WTC11 (cell line): ENCODE measurements around the gene CRAT. TPM values are rescaled to one million over a fixed set of nuclear protein-coding genes. Genes with fewer than 3 reads are reported as not detected.

Source experiments
- ATAC-seq: fragments of 200-7000 bp; cut with Tn5 transposase; 2 replicates; pipeline ENCODE4 v1.10.0; 2021; ENCODE audit warnings: mild to moderate bottlenecking, moderate library complexity
- CTCF ChIA-PET: fragments of 300-600 bp; sonication (Branson Sonifier 250); formaldehyde crosslinking; loops from one replicate; lab custom pipeline; 2021; ENCODE audit warnings: antibody characterized with exemption; lab: Charles Lee
- POLR2A ChIA-PET: fragments of 350-600 bp; sonication (Branson Sonifier 250); formaldehyde crosslinking; loops from one replicate; lab custom pipeline; 2021; ENCODE audit warnings: antibody characterized with exemption; lab: Charles Lee
- DNase-seq: peaks from one replicate; pipeline ENCODE4 v3.0.0; 2021; ENCODE audit warnings: low spot score
- H3K27ac Mint-ChIP-seq: 2 replicates; pipeline ENCODE4 v1.8.0; 2021; ENCODE audit warnings: mixed read lengths
- H3K27me3 Mint-ChIP-seq: 2 replicates; pipeline ENCODE4 v1.8.0; 2021; ENCODE audit warnings: low read depth, mild to moderate bottlenecking, moderate library complexity, mixed read lengths
- H3K36me3 Mint-ChIP-seq: 2 replicates; pipeline ENCODE4 v1.8.0; 2021; ENCODE audit warnings: mixed read lengths
- H3K4me1 Mint-ChIP-seq: 2 replicates; pipeline ENCODE4 v1.8.0; 2022; ENCODE audit warnings: mixed read lengths
- H3K4me3 Mint-ChIP-seq: 2 replicates; pipeline ENCODE4 v1.8.0; 2021; ENCODE audit warnings: mild to moderate bottlenecking, moderate library complexity, mixed read lengths
- H3K9me3 Mint-ChIP-seq: 2 replicates; pipeline ENCODE4 v1.8.0; 2021; ENCODE audit warnings: mixed read lengths
- CBFB ChIP-seq: sonication (generic); formaldehyde crosslinking; IDR thresholded peaks from 2 replicates; pipeline ENCODE4 v1.8.1; 2022; ENCODE audit warnings: mild to moderate bottlenecking, low read depth, missing genetic modification reagents
- CDX4 ChIP-seq: fragments of 250-450 bp; sonication (Bioruptor Pico); IDR thresholded peaks from 2 replicates; pipeline ENCODE4 v1.9.0; 2021; ENCODE audit warnings: moderate library complexity, mild to moderate bottlenecking, inconsistent platforms, borderline replicate concordance
- E2F5 ChIP-seq: sonication (generic); formaldehyde crosslinking; IDR thresholded peaks from 2 replicates; pipeline ENCODE4 v1.8.1; 2022; ENCODE audit warnings: mild to moderate bottlenecking, moderate library complexity, missing genetic modification reagents
- ESRRA ChIP-seq: sonication (generic); formaldehyde crosslinking; IDR thresholded peaks from 2 replicates; pipeline ENCODE4 v1.8.1; 2022; ENCODE audit warnings: mild to moderate bottlenecking, missing genetic modification reagents, borderline replicate concordance
- ETV6 ChIP-seq: sonication (generic); formaldehyde crosslinking; IDR thresholded peaks from 2 replicates; pipeline ENCODE4 v1.8.1; 2022; ENCODE audit warnings: mild to moderate bottlenecking, missing genetic modification reagents
- FOXJ3 ChIP-seq: sonication (generic); formaldehyde crosslinking; IDR thresholded peaks from 2 replicates; pipeline ENCODE4 v1.9.0; 2021; ENCODE audit warnings: missing genetic modification reagents, mild to moderate bottlenecking, borderline replicate concordance
- FOXP1 ChIP-seq: sonication (generic); formaldehyde crosslinking; IDR thresholded peaks from 2 replicates; pipeline ENCODE4 v1.8.0; 2022; ENCODE audit warnings: missing genetic modification reagents, mild to moderate bottlenecking, moderate library complexity, borderline replicate concordance
- GTF2I ChIP-seq: fragments of 250-450 bp; sonication (Bioruptor Pico); conservative IDR thresholded peaks from 2 replicates; pipeline ENCODE4 v1.4.0; 2021; ENCODE audit warnings: mild to moderate bottlenecking
- IRF1 ChIP-seq: sonication (generic); formaldehyde crosslinking; IDR thresholded peaks from 2 replicates; pipeline ENCODE4 v1.8.0; 2023; ENCODE audit warnings: missing genetic modification reagents
- NR1H2 ChIP-seq: sonication (generic); formaldehyde crosslinking; IDR thresholded peaks from 2 replicates; pipeline ENCODE4 v1.9.0; 2021; ENCODE audit warnings: mild to moderate bottlenecking, moderate library complexity, missing genetic modification reagents
- PRDM15 ChIP-seq: sonication (generic); formaldehyde crosslinking; IDR thresholded peaks from 2 replicates; pipeline ENCODE4 v1.8.0; 2022; ENCODE audit warnings: missing genetic modification reagents
- RORB ChIP-seq: fragments of 250-450 bp; sonication (Bioruptor Pico); IDR thresholded peaks from 2 replicates; pipeline ENCODE4 v1.9.0; 2021; ENCODE audit warnings: mild to moderate bottlenecking
- SMAD4 ChIP-seq: sonication (generic); formaldehyde crosslinking; IDR thresholded peaks from 2 replicates; pipeline ENCODE4 v1.8.0; 2022; ENCODE audit warnings: mild to moderate bottlenecking, missing genetic modification reagents
- SOX15 ChIP-seq: fragments of 250-450 bp; sonication (Bioruptor Pico); IDR thresholded peaks from 2 replicates; pipeline ENCODE4 v1.9.0; 2021; ENCODE audit warnings: mild to moderate bottlenecking
- TEAD1 ChIP-seq: sonication (generic); formaldehyde crosslinking; IDR thresholded peaks from 2 replicates; pipeline ENCODE4 v1.8.0; 2022; ENCODE audit warnings: mild to moderate bottlenecking, missing genetic modification reagents
- USF1 ChIP-seq: sonication (generic); formaldehyde crosslinking; IDR thresholded peaks from 2 replicates; pipeline ENCODE4 v1.8.0; 2022; ENCODE audit warnings: mild to moderate bottlenecking, missing genetic modification reagents
- ZNF121 ChIP-seq: sonication (generic); formaldehyde crosslinking; IDR thresholded peaks from 2 replicates; pipeline ENCODE4 v1.8.0; 2023; ENCODE audit warnings: missing genetic modification reagents
- ZNF281 ChIP-seq: sonication (generic); formaldehyde crosslinking; IDR thresholded peaks from 2 replicates; pipeline ENCODE4 v1.8.0; 2023; ENCODE audit warnings: mild to moderate bottlenecking, missing genetic modification reagents
- ZNF423 ChIP-seq: fragments of 250-450 bp; sonication (Bioruptor Pico); IDR thresholded peaks from 2 replicates; pipeline ENCODE4 v2.1.2; 2022; ENCODE audit warnings: mild to moderate bottlenecking, moderate library complexity
- total RNA-seq: library from RNA; stranded (reverse); gene quantifications from 3 replicates; pipeline ENCODE4 v1.2.3, GENCODE V29; 2021
- TF ChIP-seq, protein P1 (sequence below): fragments of 250-450 bp; sonication (Bioruptor Pico); IDR thresholded peaks from 2 replicates; pipeline ENCODE4 v1.9.0; 2021; ENCODE audit warnings: mild to moderate bottlenecking, borderline replicate concordance
- TF ChIP-seq, protein P2 (sequence below): sonication (generic); formaldehyde crosslinking; IDR thresholded peaks from 2 replicates; pipeline ENCODE4 v1.8.0; 2022; ENCODE audit warnings: mild to moderate bottlenecking, missing genetic modification reagents
- TF ChIP-seq, protein P3 (sequence below): sonication (generic); formaldehyde crosslinking; conservative IDR thresholded peaks from 2 replicates; pipeline ENCODE4 v1.8.1; 2022; ENCODE audit warnings: mild to moderate bottlenecking, missing genetic modification reagents

Gene CRAT
- total RNA-seq, 1 experiment from 2014 or later = 17.2 TPM

DNA sequence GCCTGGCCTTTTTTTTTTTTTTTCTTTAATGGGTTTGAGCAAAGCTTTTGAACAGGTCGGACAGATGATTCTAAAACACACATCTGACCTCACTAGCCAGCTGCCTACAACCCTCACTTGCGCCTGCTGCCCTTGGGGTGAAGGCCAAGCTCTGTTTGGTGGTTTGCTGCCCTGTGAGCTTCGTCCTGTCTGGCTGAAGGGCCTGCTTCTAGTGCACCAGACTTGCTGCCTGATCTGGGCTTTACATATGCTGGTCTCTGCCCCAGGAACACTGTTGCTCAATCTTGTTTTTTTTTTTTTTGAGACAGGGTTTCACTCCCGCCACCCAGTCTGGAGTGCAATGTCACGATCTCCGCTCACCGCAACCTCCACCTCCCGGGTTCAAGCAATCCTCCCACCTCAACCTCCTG is 46.1 kb downstream of the CRAT start (continued):
- TF ChIP-seq USF1 (CRISPR knock-in tag) (no peak), ZNF281 (CRISPR knock-in tag) (no peak)
- TF ChIP-seq, all 79 proteins: peak for 0

GRCh38 chr9:129063061-129063460 is 47.5 kb downstream of the CRAT start:
- H3K4me1 Mint-ChIP-seq = no peaks in the 10 kb centered on the region
- ATAC-seq (no peak), DNase-seq (no peak)
- H3K9me3 Mint-ChIP-seq = no peaks in the 10 kb centered on the region
- no peak for TF ChIP-seq CDX4
- no peak for TF ChIP-seq RORB (CRISPR knock-in tag)
- no peak for TF ChIP-seq SMAD4 (CRISPR knock-in tag)
- no peak for TF ChIP-seq ETV6 (CRISPR knock-in tag)
- no peak for TF ChIP-seq ZNF121
- TF ChIP-seq FOXP1 (CRISPR knock-in tag) = no peak
- no peak for TF ChIP-seq CBFB (CRISPR knock-in tag)
- TF ChIP-seq, protein P1, sequence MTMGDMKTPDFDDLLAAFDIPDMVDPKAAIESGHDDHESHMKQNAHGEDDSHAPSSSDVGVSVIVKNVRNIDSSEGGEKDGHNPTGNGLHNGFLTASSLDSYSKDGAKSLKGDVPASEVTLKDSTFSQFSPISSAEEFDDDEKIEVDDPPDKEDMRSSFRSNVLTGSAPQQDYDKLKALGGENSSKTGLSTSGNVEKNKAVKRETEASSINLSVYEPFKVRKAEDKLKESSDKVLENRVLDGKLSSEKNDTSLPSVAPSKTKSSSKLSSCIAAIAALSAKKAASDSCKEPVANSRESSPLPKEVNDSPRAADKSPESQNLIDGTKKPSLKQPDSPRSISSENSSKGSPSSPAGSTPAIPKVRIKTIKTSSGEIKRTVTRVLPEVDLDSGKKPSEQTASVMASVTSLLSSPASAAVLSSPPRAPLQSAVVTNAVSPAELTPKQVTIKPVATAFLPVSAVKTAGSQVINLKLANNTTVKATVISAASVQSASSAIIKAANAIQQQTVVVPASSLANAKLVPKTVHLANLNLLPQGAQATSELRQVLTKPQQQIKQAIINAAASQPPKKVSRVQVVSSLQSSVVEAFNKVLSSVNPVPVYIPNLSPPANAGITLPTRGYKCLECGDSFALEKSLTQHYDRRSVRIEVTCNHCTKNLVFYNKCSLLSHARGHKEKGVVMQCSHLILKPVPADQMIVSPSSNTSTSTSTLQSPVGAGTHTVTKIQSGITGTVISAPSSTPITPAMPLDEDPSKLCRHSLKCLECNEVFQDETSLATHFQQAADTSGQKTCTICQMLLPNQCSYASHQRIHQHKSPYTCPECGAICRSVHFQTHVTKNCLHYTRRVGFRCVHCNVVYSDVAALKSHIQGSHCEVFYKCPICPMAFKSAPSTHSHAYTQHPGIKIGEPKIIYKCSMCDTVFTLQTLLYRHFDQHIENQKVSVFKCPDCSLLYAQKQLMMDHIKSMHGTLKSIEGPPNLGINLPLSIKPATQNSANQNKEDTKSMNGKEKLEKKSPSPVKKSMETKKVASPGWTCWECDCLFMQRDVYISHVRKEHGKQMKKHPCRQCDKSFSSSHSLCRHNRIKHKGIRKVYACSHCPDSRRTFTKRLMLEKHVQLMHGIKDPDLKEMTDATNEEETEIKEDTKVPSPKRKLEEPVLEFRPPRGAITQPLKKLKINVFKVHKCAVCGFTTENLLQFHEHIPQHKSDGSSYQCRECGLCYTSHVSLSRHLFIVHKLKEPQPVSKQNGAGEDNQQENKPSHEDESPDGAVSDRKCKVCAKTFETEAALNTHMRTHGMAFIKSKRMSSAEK = no peak
- no peak for TF ChIP-seq IRF1 (CRISPR knock-in tag)
- TF ChIP-seq FOXJ3 (CRISPR knock-in tag) = no peak
- TF ChIP-seq, protein P2, sequence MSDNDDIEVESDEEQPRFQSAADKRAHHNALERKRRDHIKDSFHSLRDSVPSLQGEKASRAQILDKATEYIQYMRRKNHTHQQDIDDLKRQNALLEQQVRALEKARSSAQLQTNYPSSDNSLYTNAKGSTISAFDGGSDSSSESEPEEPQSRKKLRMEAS = no peak
- no peak for TF ChIP-seq E2F5 (CRISPR knock-in tag)
- no peak for TF ChIP-seq SOX15 (CRISPR knock-in tag)
- TF ChIP-seq ESRRA (CRISPR knock-in tag) = no peak
- no peak for TF ChIP-seq PRDM15 (CRISPR knock-in tag)
- TF ChIP-seq NR1H2 (CRISPR knock-in tag) = no peak
- TF ChIP-seq GTF2I = no peak
- TF ChIP-seq, protein P3, sequence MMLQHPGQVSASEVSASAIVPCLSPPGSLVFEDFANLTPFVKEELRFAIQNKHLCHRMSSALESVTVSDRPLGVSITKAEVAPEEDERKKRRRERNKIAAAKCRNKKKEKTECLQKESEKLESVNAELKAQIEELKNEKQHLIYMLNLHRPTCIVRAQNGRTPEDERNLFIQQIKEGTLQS (CRISPR knock-in tag) = no peak
- no peak for TF ChIP-seq ZNF423 (CRISPR knock-in tag)
- no peak for TF ChIP-seq TEAD1
- H3K27ac Mint-ChIP-seq = no peak overlapping the region
- no peaks in the 10 kb centered on the region for H3K27me3 Mint-ChIP-seq
- POLR2A ChIA-PET = no interaction called here
- peaks cover 23% of the 10 kb centered on the region for H3K36me3 Mint-ChIP-seq
- no peak overlapping the region for H3K4me3 Mint-ChIP-seq
- CTCF ChIA-PET = no interaction called here
